CD4-positive, alpha-beta T cell treated with Interleukin-1 beta for 1 hour (primary cell): Measurements from ENCODE around the gene ADGRV1.

Experiments
- DNase-seq, 2 donors: peaks; one replicate each; pipeline ENCODE4 v3.0.0-alpha.2; 2020 to 2022

Gene ADGRV1

DNA sequence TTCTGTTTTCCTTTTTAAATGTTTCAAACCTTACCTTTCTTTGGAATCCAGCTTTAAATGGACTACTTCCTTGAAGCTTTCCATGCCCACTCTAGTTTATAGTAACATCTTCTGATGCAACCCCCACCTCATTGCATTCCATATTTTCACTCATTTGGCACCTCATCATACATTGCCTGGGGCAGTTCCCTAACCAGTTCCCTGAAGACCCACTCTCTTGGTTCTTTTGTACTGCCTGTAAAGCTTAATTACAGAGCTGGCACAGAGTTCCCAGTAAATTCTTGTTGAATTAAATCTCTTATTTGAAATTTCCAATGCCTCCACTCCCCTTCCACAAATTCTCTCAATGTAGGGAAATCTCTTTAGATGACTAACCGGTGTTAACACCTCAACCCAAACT lies 567.3 kb downstream of the ADGRV1 start:
- no peak for DNase-seq

DNA sequence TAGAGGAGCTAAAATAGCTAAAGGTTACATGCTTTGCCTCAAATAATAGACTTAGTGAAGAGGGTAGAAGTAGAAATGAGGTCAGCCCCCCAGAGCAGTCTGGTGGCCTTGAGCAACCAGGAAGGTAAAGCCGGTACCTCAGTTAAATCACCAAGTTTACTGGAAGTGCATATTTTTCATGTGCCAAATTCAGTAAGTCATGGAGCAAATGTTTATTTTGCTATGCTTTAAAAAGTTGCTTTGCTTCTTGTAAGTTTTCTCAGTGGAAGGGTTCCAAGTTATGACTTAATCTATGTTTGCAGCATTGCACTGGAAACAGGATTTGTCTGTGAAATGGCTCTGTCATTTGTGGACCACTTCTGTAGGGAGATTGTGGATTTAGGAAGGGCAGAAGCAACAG lies 567.9 kb downstream of the ADGRV1 start:
- no peak for DNase-seq

DNA sequence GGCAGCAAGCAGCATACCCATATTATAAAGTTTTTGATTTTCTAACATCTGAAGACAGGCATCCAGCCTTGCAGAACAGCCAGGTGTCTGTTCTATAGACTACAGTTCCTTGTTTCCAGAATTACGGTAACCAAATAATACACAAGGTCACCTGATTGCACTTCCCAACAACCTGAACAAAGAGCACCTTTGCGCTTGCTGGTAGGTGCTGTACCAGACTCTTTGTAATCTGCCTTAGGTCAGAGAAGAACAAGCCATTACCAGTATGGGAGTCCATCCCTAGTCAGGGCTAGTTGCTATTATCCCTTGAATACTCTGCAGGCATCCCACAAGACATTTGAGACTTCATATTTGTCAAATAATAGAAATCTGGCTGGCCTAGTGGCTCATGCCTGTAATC lies 568.3 kb downstream of the ADGRV1 start:
- no peak for DNase-seq

DNA sequence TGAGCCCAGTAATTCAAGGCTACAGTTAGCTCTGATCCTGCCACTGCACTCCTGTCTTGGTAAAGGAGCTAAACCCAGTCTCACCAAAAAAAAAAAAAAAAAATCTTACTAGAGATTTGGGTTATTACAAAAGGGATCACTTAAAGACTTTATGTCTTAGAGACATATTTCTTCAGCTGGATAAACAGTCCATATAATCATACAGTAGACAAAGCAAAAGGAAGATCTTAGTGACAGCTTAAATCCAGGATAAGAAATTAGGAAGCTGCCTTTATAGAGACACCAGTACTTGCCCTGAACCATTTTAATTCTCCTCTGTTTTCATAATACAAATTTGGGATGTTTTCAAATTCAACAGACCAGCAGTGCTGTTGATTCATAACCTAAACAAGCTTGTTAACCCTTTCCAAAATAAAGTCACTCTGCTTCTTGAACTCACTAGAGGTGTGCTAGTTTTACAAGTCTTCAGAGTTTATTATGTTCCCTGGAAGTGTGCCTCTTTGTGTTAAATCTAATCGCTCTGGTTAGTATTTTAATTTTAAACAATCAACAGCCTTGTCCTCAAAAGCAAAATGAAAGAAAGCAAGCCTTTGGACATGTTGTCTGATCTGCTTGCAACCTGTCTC lies 569.0 kb downstream of the ADGRV1 start:
- DNase-seq, result no peak

- no peak for DNase-seq
Measured at GRCh38 chr5:91128604-91129003, 570.0 kb downstream of the ADGRV1 start.

DNA sequence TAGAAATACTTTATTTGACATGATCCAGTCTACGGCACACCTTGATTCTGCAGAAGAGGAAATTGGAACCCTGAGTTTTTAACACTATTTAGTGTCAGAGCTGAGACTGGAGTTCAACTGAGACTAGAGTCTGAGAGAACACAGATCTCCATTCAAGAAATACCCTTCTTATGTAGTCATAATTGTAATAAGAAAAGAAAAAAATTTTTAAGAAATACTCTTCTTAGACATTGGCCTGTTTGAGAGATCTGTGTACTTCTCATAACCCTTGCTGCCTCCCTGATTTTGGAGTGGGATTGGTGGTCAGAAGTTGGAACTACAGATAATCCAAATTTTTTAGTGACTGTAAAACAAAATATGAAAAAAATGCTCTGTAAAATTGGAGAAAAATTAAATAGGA lies 571.2 kb downstream of the ADGRV1 start:
- no peak for DNase-seq

DNA sequence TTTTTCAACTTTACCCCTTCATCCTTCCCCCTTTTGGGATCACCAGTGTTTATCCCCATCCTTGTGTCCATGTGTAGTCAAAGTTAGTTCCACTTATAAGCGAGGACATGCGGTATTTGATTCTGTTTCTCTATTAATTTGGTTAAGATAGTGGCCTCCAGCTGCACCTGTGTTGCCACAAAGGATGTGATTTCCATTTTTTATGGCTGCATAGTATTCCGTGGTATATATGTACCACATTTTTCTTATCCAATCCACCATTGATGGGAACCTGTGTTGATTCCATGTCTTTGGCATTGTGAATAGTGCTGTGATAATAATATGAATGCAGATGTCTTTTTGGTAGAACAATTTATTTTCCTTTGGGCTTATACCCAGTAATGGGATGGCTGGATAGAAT lies 572.2 kb downstream of the ADGRV1 start:
- no peak for DNase-seq

GRCh38 chr5:91132550-91132949 lies 574.0 kb downstream of the ADGRV1 start:
- peak in 1 of 2 donors; percentile 9 for DNase-seq

- DNase-seq, result no peak
Measured at GRCh38 chr5:91133183-91133582, 574.6 kb downstream of the ADGRV1 start.

DNA sequence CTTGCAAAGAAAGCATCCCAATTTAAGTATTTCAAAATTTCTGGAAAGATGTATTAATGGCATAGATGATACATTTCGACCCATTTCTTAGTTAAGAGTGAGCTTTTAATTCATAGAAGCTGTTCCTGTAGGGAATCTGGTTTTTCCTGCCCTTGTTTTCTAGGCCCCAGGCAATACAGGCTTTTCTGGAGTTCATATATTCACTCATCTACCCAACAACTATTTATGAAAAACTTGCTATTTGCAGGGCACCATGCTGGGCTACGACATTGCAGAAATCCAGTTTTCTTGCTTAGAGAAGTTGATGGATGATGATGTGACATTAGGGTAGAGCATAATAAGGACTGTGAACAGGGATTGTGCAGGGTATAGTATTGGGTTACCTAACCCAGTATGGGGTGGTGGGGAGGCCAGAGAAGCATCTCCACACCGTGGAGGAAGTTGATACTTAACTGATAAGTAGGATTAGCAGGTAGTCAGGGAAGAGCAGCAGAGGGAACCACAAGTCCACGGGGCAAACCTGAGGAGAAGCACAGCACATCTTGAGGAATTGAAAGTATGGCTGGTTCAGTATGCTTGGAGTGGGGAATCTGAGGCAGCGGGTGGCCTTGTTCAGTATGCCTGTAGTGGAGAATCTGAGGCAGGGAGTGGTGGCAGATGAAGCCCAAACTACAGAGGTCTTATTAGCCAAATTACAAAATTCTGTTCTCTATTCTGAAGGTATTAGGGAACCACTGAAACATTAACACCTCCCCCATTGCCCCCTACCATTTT lies 577.1 kb downstream of the ADGRV1 start:
- DNase-seq, result no peak

DNA sequence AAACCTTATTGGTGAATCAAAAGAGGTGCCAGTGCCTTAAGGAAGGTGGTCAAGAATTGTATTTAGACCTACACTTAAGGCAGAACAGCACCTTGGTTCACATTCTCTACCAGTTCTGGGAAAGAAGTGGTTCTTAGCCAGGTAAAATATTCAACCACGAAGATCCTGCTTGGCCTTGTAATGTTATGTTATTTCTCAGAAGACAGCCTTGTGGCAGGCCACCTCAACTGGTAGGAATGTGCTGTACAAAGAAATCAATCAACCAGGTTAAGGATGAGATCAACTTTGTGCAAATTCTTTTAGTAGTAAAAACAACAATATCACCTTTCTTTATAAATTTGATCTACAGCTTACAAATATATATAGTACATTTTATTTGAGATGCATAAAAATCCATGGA lies 577.7 kb downstream of the ADGRV1 start:
- no peak for DNase-seq

DNA sequence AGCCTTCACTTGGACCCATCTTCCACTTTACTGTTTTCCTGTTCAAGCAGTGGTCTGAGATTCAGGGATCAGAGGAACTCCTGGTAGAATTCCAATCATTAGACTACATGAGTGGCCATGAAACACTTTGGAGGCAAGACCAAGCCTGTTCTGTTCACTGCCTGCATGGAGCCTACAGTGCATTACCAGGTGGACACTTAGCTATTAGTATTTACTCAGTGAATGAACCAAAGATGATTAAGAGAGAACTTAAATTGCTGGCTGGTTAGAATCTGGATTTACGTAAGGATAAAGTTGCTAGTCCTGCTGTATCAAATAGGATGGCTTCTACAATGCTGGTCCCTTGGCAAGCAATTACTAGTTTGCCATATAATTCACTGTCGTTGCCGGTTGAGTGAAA lies 579.0 kb downstream of the ADGRV1 start:
- no peak for DNase-seq

DNA sequence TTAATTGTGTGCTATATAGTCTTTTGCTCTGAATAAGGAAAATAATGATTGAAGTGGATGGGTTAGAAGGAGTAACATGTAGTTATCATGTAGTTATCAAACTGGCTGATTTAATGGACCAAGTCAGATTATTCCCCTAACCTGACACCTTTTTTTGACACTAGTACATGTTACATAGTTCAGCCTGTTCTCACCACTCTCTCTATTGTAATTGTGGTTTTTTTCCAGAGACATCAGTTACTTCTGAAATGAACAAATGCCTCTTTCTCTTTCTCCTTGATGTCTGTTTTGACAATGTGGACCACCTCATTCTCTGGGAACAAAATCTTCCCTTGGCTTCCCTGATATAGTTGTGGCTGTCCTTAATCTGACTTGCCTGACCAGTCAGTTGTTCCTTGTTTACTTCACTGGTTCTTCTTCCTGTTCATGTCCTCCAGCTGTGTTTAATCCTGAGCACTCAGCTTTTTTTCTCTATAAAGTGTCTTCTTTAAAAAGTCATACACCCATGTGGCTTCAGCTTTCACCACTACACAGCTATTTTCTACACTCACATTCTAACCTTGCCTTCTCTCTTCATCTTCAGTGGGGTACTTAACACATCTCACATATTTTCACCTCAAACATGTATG lies 581.1 kb downstream of the ADGRV1 start:
- DNase-seq, result no peak

- no peak for DNase-seq
Measured at GRCh38 chr5:91140657-91141056, 582.1 kb downstream of the ADGRV1 start.

DNA sequence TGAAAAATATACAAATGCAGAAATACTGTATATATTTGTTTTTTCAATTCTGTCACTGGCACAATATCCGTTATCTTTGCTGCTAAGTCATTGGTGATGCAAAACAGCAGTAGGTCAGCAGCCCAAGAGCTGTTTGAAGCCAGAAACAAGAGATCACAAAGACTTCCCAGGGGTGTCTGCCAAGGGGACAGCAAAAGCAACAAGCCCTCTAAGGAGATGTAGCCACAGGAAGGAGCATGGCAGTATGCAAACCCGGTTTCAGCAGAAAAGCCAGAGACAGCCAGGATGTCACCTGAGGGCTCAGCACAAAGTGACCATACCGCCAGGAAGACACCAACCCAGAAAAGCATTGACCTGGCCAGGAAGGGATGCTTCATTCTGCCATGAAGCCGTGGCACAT lies 583.0 kb downstream of the ADGRV1 start:
- no peak for DNase-seq

DNA sequence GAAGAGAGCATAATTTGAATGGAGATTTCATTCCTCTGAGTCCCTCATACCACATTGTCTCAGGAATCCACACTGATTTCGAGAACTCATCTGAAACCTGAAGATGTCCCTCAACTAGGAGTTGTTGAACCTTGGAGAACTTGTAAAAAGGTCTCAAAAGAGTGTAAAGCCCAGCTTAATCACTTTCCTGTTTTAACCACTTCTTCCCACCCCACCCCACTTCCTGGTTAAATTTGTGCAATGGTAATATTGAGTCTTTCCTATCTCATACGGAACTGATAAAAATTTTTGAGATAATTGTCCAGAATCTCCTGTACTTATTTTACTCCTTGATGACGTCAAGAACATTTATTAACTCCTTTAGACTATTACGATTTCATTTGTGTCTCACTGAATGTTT lies 583.8 kb downstream of the ADGRV1 start:
- no peak for DNase-seq

- no peak for DNase-seq
Measured at GRCh38 chr5:91142819-91143218, 584.2 kb downstream of the ADGRV1 start.

DNA sequence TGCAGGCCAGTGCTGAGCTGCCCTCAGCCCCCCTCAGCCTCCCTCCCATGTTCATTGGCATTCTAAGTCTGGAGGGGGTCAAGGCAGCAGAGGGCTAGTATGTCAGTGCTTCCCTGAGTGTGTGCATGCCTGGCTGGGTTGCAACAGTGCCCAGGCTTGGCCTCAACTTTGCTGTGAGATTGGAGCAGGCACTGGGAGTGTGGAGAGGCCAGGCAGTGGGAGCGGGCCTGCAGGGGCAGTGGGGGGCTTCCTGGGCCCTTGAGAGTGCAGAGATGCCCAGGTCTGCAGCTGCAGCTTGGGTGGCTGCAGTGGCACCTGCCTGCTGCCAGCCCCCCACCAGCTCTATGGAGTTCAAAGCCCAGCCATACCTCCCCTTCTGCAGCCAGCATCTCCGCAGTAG lies 585.2 kb downstream of the ADGRV1 start:
- no peak for DNase-seq

DNA sequence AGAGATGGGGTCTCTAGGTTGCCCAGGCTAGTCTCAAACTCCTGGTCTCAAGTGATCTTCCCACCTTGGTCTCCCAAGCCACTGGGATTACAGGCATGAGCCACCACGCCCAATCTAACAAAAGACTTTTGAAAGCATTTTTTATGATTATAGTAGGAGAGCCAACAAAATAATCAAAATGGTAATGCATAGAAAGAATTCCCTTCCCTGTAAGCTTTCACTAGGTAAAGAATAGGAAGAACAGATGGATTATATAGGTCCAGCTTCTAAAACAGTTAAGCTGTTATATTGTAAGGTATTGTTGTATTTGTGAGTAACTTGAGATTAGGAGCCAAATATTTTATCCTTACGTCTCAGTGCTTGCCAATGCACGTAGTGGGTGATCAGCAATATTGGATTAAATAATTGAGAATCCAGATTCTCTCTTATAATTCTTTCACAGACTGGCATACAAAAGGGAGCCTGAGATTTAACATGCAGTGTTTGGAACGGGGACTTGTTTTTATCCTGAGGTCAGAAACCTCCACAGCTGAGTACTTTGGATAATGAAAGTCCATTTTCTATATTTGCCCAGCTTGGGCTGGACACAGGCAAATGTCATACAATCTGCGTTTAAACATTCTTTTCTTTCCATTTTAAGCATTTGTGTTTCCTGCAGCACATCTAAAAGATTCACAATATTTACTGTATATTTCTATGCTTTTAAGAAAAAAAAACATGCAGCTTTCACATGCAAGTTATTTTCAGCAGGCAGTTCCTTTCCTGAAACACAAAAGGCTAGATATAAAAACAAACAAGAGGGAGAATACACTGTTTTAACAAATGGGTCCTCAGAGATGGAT lies 586.1 kb downstream of the ADGRV1 start:
- no peak for DNase-seq

GRCh38 chr5:91145333-91145620 lies 586.7 kb downstream of the ADGRV1 start:
- no peak for DNase-seq

GRCh38 chr5:91146230-91146629 lies 587.6 kb downstream of the ADGRV1 start:
- no peak for DNase-seq

DNA sequence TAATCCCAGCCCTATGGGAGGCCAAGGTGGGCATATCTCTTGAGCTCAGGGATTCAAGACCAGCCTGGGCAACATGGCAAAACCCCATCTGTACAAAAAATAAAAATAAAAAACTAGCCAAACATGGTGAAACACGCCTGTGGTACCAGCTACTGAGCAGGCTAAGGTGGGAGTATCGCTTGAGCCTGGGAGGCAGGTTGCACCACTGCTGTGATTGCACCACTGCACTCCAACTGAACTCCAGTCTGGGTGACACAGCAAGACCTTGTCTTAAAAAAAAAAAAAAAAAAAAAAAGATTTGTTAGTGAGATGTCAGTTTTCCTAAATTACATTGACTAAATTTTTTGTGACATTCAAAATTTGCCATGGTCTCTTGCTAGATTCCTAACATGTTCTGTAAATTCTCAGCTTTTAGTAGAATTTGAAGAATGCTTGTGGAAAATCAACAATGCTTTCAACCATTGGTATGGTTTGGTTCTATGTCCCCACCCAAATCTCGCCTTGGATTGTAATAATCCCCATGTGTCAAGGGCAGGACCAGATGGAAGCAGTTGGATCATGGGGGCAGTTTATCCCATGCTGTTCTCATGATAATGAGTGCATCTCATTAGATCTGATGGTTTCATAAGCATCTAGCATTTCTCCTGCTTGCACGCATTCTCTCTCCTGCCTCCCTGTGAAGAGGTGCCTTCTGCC lies 588.5 kb downstream of the ADGRV1 start:
- DNase-seq, result peak in 1 of 2 donors; percentile 55

DNA sequence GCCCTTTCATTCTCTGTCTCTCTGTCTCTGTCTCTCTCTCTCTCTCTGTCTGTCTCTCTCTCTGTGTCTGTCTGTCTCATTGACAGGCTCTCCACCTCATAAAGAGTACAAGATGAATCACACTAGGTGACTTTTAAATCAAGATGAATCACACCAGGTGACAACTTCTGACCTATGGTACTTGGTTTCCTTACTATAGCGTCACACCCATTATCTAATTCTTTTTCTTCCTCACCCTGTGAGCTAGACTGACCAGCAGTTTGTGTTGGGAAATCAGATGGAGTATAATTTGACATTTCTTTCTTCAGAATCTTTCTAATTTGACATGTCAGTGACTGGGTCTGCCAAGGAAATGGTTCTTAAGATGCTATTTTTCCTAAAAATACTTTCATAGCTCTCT lies 591.6 kb downstream of the ADGRV1 start:
- no peak for DNase-seq
